Muscle of leg (tissue), 11 donors: ENCODE results near the gene UGP2. TPM values are rescaled to one million over a fixed set of nuclear protein-coding genes. Genes with fewer than 3 reads are reported as not detected.
"Not testable (repeated sequence)": the region's sequence is repeated elsewhere in the genome, so short reads cannot be mapped to it uniquely, and the experiment has no call there.

Experiments
- DNase-seq: peaks from one replicate; pipeline ENCODE4 v3.0.0; 2013
- H3K27ac ChIP-seq: one replicate; pipeline ENCODE4 v1.5.1; 2013; ENCODE audit warnings: mild to moderate bottlenecking, low read length, control low read depth
- H3K27me3 ChIP-seq: one replicate; pipeline ENCODE4 v1.6.1; 2013; ENCODE audit warnings: low read length; ENCODE audit not compliant: control insufficient read depth, insufficient read depth
- H3K36me3 ChIP-seq: one replicate; pipeline ENCODE4 v1.6.1; 2013; ENCODE audit warnings: low read length; ENCODE audit not compliant: control insufficient read depth, insufficient read depth
- H3K4me1 ChIP-seq: one replicate; pipeline ENCODE4 v1.6.1; 2013; ENCODE audit warnings: low read length; ENCODE audit not compliant: control insufficient read depth, insufficient read depth
- H3K4me3 ChIP-seq: one replicate; pipeline ENCODE4 v1.5.1; 2013; ENCODE audit warnings: low read length, control low read depth
- H3K9me3 ChIP-seq: replicated peaks from 2 replicates; pipeline ENCODE4 v1.6.1; 2013; ENCODE audit warnings: low read depth, low read length; ENCODE audit not compliant: control insufficient read depth
- WGBS: methylation state at CpG from one replicate; pipeline ENCODE4 v1.1.5; 2013; ENCODE audit warnings: missing lambda C conversion rate; ENCODE audit not compliant: insufficient coverage; 5-methylcytosine and 5-hydroxymethylcytosine counted together
- polyA plus RNA-seq, 8 donors: library from polyadenylated mRNA; unstranded; fragments of 120-200 nt; gene quantifications; one replicate each; pipeline versions ENCODE4 v1.2.1 to v1.2.3, GENCODE V29; 2013; ENCODE audit warnings: inconsistent platforms in 1 of 8, low replicate concordance in 1 of 8; ENCODE audit not compliant: insufficient read length in 8 of 8, insufficient read depth in 1 of 8
- total RNA-seq: library from RNA; stranded (reverse); fragments of 120-200 nt; gene quantifications from one replicate; pipeline ENCODE4 v1.2.4, GENCODE V29; 2013

The UGP2 gene
- total and polyA plus RNA-seq, 9 donors = 214 to 305 (median 277) TPM

- H3K36me3 ChIP-seq = no peaks in the 10 kb centered on the region
- no peak for DNase-seq
- 80% methylated on average over 2 of the region's 3 CpGs for WGBS
- H3K9me3 ChIP-seq = no peaks in the 10 kb centered on the region
- no peak overlapping the region for H3K4me3 ChIP-seq
- H3K4me1 ChIP-seq = peaks cover 4% of the 10 kb centered on the region
- H3K27ac ChIP-seq = no peak overlapping the region
- no peaks in the 10 kb centered on the region for H3K27me3 ChIP-seq
Observed at GRCh38 chr2:63845866-63846265, 4.2 kb downstream of the UGP2 start.

DNA sequence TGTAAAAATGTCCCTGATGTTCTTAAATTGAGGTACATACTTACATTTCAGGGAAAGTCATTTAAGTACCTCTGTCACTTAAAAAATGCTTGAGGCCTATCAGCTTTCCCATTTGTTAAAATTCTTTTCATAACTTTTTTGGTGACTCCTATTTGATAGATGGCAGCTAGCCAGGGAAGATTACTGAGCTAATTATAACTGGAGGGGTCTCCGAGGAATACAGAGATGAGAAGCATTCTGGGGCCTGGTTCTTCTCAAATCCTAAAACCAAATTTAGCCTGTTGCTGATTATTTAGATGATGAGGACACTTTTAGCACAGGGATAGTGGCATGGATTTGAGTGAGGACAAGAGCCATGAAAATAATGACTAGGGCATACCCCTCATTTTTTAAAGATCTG lies 4.8 kb downstream of the UGP2 start:
- Histone ChIP-seq H3K9me3 (no peaks in the 10 kb centered on the region), H3K27ac (no peak overlapping the region), H3K36me3 (no peaks in the 10 kb centered on the region), H3K4me1 (peaks cover 4% of the 10 kb centered on the region), H3K4me3 (no peak overlapping the region), H3K27me3 (no peaks in the 10 kb centered on the region)
- DNase-seq = peak; percentile 43
- no CpG with 5 or more reads among the region's 1 CpG for WGBS

DNA sequence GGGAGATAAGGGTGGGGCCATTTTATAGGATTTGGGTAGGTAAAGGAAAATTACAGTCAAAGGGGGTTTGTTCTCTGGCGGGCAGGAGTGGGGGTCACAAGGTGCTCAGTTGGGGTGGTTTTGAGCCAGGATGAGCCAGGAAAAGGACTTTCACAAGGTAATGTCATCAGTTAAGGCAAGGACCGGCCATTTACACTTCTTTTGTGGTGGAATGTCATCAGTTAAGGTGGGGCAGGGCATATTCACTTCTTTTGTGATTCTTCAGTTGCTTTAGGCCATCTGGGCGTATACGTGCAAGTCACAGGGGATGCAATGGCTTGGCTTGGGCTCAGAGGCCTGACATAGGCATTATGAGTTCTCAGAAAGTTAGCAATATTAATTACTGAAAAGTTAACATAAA lies 5.9 kb downstream of the UGP2 start:
- WGBS = no CpG with 5 or more reads among the region's 4 CpGs
- not testable (repeated sequence) for H3K9me3 ChIP-seq, H3K4me1 ChIP-seq, DNase-seq, H3K27me3 ChIP-seq, H3K36me3 ChIP-seq, H3K4me3 ChIP-seq, H3K27ac ChIP-seq

GRCh38 chr2:63849381-63850203 lies 7.9 kb downstream of the UGP2 start:
- no peaks in the 10 kb centered on the region for H3K9me3 ChIP-seq
- WGBS = 67% methylated on average over 1 of the region's 7 CpGs
- no peaks in the 10 kb centered on the region for H3K27me3 ChIP-seq
- H3K27ac ChIP-seq = peak overlapping the region; percentile 3
- no peak overlapping the region for H3K4me3 ChIP-seq
- peaks cover 4% of the 10 kb centered on the region for H3K4me1 ChIP-seq
- H3K36me3 ChIP-seq = no peaks in the 10 kb centered on the region
- DNase-seq = no peak

DNA sequence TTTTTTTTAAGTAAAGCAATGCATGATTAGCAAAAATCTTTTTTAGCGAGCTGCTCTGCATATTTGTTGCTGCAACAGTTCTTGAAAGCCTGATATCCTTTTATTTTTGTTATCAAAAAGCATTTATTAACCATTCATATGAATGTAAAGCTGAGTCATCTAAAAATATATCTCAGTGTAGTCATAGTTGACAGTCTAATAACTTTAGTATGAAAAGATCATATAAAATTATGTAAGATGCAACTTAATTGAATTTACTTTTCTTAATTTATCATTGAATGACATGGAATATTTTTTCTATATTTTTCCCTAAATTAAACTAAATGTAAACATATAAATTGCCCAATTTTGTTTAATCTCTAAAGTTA lies 8.5 kb downstream of the UGP2 start:
- no peak overlapping the region for H3K4me3 ChIP-seq
- no peak for DNase-seq
- no peaks in the 10 kb centered on the region for H3K36me3 ChIP-seq
- H3K4me1 ChIP-seq = peaks cover 4% of the 10 kb centered on the region
- WGBS = no CpG with 5 or more reads among the region's 1 CpG
- no peaks in the 10 kb centered on the region for H3K9me3 ChIP-seq
- no peak overlapping the region for H3K27ac ChIP-seq
- H3K27me3 ChIP-seq = no peaks in the 10 kb centered on the region

- Histone ChIP-seq H3K4me3 (no peak overlapping the region), H3K27me3 (no peaks in the 10 kb centered on the region), H3K36me3 (peaks cover under 1% of the 10 kb centered on the region), H3K27ac (no peak overlapping the region), H3K4me1 (peaks cover 5% of the 10 kb centered on the region), H3K9me3 (no peaks in the 10 kb centered on the region)
- DNase-seq = no peak
Observed at GRCh38 chr2:63850649-63851048, 9.0 kb downstream of the UGP2 start.

DNA sequence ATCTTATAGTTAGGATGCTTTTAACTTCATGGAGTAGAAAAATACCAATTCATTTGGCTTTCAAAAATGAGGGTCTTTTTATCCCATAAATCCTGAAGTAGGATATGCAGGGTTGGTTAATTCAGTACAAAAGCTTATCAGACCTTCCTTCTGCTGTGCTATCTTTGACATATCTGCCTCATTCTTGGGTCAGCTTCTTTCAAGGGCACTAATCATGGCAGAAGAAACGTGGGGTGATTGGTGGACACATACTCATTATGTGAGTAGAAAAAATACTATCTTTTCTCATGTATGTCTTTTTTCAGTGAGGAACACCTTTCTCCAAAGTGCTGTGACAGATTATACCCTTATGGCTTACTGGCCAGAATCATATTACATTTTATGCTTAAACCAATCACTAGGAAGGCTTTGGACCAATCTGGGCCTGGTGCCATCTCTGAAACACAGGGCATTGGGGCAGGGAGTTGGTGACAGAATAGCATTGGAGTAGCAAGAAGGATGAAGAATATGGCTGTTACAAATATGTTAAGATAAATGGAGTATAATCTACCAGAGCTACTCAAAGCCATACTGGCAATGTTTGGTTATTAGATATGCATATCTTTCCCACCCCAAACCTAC lies 10.1 kb downstream of the UGP2 start:
- no peak for DNase-seq
- WGBS = no CpG with 5 or more reads among the region's 1 CpG
- peaks cover 4% of the 10 kb centered on the region for H3K4me1 ChIP-seq
- H3K27ac ChIP-seq = no peak overlapping the region
- no peak overlapping the region for H3K4me3 ChIP-seq
- no peaks in the 10 kb centered on the region for H3K27me3 ChIP-seq
- peaks cover 7% of the 10 kb centered on the region for H3K36me3 ChIP-seq
- no peaks in the 10 kb centered on the region for H3K9me3 ChIP-seq

DNA sequence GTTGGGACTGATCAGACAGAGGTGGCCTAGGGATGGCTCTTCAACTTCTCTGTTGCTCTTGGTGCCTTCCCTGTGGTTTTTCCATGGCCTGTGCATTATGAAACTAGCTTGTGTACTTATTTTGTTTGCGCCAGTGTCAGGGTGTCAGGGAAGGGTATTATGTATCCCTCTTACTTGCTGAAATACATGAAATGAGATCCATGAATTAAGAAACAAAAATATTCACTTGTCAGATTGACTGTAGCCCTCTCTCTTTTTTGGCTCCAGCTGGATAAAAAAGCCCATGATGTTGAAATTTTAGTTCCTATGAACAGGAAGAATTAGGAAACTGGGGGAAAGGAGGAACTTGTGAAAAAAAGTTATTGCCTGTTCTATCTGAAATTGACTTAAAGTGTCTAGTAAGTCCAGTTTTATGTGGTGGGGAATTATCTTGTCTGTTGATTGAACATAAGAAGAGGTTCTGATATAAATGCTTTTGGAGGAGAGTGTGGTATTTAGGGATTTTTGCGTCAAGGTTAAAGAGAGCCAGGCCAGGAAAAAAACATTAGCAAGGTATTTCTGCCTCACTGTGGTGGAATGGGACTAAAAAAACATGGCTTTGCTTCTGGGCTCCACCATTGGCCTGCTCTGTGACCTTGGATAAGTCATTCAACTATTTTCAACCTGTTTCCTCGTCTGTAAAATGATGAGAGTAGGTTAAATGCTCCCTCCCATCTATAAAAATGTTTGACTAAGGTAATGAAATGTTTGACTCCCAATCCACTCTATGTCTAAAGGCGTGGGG lies 12.0 kb downstream of the UGP2 start:
- peaks cover 20% of the 10 kb centered on the region for H3K36me3 ChIP-seq
- H3K27me3 ChIP-seq = no peaks in the 10 kb centered on the region
- H3K4me1 ChIP-seq = peaks cover 4% of the 10 kb centered on the region
- no peak for DNase-seq
- 80% methylated on average over 1 of the region's 4 CpGs for WGBS
- no peak overlapping the region for H3K27ac ChIP-seq
- no peak overlapping the region for H3K4me3 ChIP-seq
- H3K9me3 ChIP-seq = no peaks in the 10 kb centered on the region

- WGBS = 97% methylated on average over 8 of the region's 14 CpGs
- Histone ChIP-seq H3K4me1 (peaks cover 2% of the 10 kb centered on the region), H3K27me3 (no peaks in the 10 kb centered on the region), H3K36me3 (peaks cover 29% of the 10 kb centered on the region), H3K27ac (no peak overlapping the region), H3K4me3 (no peak overlapping the region), H3K9me3 (no peaks in the 10 kb centered on the region)
- no peak for DNase-seq
Observed at GRCh38 chr2:63855418-63856302, 14.0 kb downstream of the UGP2 start.

DNA sequence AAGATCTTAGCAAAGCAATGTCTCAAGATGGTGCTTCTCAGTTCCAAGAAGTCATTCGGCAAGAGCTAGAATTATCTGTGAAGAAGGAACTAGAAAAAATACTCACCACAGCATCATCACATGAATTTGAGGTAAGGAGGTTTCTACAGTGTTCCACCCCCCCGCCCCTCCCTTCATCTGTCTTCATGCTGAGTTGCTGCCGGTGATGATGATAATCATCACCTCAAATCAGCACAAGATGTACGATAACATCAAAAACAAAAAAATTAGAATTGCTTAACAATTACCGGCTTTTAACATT lies 14.6 kb downstream of the UGP2 start:
- peaks cover 2% of the 10 kb centered on the region for H3K4me1 ChIP-seq
- H3K9me3 ChIP-seq = no peaks in the 10 kb centered on the region
- no peaks in the 10 kb centered on the region for H3K27me3 ChIP-seq
- no peak overlapping the region for H3K4me3 ChIP-seq
- DNase-seq = no peak
- 76% methylated on average over 3 of the region's 5 CpGs for WGBS
- H3K27ac ChIP-seq = no peak overlapping the region
- peaks cover 29% of the 10 kb centered on the region for H3K36me3 ChIP-seq
